ENCODE results near the gene CCDC174.
"Not testable (repeated sequence)": the region's sequence is repeated elsewhere in the genome, so short reads cannot be mapped to it uniquely, and the experiment has no call there.

The CCDC174 gene

GRCh38 chr3:14651440-14652251 lies at the start of gene CCDC174:
Gene CCDC174, plus strand, starts transcription at chr3:14651762. Its CDS starts 75 bp downstream, at chr3:14651837.
- peak; percentile 99 for DNase-seq

- no peak for DNase-seq
Measured at GRCh38 chr3:14602006-14602803, 49.4 kb upstream of the CCDC174 start.

- no peak for DNase-seq
Measured at GRCh38 chr3:14602804-14603644, 48.5 kb upstream of the CCDC174 start.

- peak; percentile 50 for DNase-seq
Measured at GRCh38 chr3:14605067-14605466, 46.5 kb upstream of the CCDC174 start.

- DNase-seq, result no peak
Measured at GRCh38 chr3:14605744-14606143, 45.8 kb upstream of the CCDC174 start.

- DNase-seq, result no peak
Measured at GRCh38 chr3:14606669-14607339, 44.8 kb upstream of the CCDC174 start.

- DNase-seq, result no peak
Measured at GRCh38 chr3:14608298-14608697, 43.3 kb upstream of the CCDC174 start.

GRCh38 chr3:14609058-14609457 lies 42.5 kb upstream of the CCDC174 start:
- not testable (repeated sequence) for DNase-seq

- DNase-seq, result no peak
Measured at GRCh38 chr3:14609506-14609905, 42.1 kb upstream of the CCDC174 start.

- no peak for DNase-seq
Measured at GRCh38 chr3:14609941-14610340, 41.6 kb upstream of the CCDC174 start.

GRCh38 chr3:14614189-14614588 lies 37.4 kb upstream of the CCDC174 start:
- DNase-seq, result no peak

GRCh38 chr3:14614862-14615261 lies 36.7 kb upstream of the CCDC174 start:
- peak; percentile 22 for DNase-seq

GRCh38 chr3:14616606-14617507 lies 34.7 kb upstream of the CCDC174 start:
- no peak for DNase-seq

GRCh38 chr3:14617508-14618023 lies 34.0 kb upstream of the CCDC174 start:
- no peak for DNase-seq

GRCh38 chr3:14619605-14620004 lies 32.0 kb upstream of the CCDC174 start:
- no peak for DNase-seq

- DNase-seq, result no peak
Measured at GRCh38 chr3:14620512-14620911, 31.1 kb upstream of the CCDC174 start.

GRCh38 chr3:14621093-14621492 lies 30.5 kb upstream of the CCDC174 start:
- no peak for DNase-seq

- no peak for DNase-seq
Measured at GRCh38 chr3:14622368-14622767, 29.2 kb upstream of the CCDC174 start.

GRCh38 chr3:14623569-14624051 lies 28.0 kb upstream of the CCDC174 start:
- DNase-seq, result no peak

GRCh38 chr3:14624498-14624897 lies 27.1 kb upstream of the CCDC174 start:
- DNase-seq, result no peak

GRCh38 chr3:14625443-14625842 lies 26.1 kb upstream of the CCDC174 start:
- no peak for DNase-seq
